Caco-2 (cell line): ENCODE data around the gene VWA5B1. TPM values are rescaled to one million over a fixed set of nuclear protein-coding genes. Genes with fewer than 3 reads are reported as not detected.

Experiments used
- BruUV-seq: library from RNA; stranded (reverse); fragments of 400-500 nt; replicated peaks from 2 replicates; lab custom pipeline; 2021; lab: Mats Ljungman, UMichigan
- CTCF ChIA-PET: fragments of 300-600 bp; sonication (Branson Sonifier 250); formaldehyde crosslinking; loops from one replicate; lab custom pipeline; 2022; ENCODE audit warnings: antibody characterized with exemption; lab: Charles Lee
- POLR2A ChIA-PET: fragments of 300-600 bp; sonication (Branson Sonifier 250); formaldehyde crosslinking; loops from one replicate; lab custom pipeline; 2022; ENCODE audit warnings: antibody characterized with exemption; lab: Charles Lee
- DNase-seq, 2 experiments: peaks; one replicate each; pipeline versions ENCODE4 v3.0.0 to v3.0.0-alpha.2; 2020 to 2022
- H3K27me3 ChIP-seq: replicated peaks from 2 replicates; pipeline ENCODE4 v1.6.0; 2011; ENCODE audit warnings: low read length; ENCODE audit not compliant: control insufficient read depth, insufficient read depth
- H3K36me3 ChIP-seq: 2 replicates; pipeline ENCODE4 v1.5.1; 2011; ENCODE audit warnings: low read length; ENCODE audit not compliant: control insufficient read depth, insufficient read depth
- H3K4me1 ChIP-seq: fragments of 250-450 bp; sonication (Bioruptor Pico); 2 replicates; pipeline ENCODE4 v1.5.1; 2020; ENCODE audit warnings: mild to moderate bottlenecking
- H3K4me3 ChIP-seq: 2 replicates; pipeline ENCODE4 v1.5.1; 2011; ENCODE audit warnings: low read depth, mild to moderate bottlenecking, control low read depth, low read length
- H3K9me3 ChIP-seq: fragments of 250-450 bp; sonication (Bioruptor Pico); 2 replicates; pipeline ENCODE4 v1.5.1; 2020; ENCODE audit warnings: mild to moderate bottlenecking, moderate library complexity
- H3K27ac Mint-ChIP-seq: one replicate; pipeline ENCODE4 v1.8.0; 2022; ENCODE audit warnings: mixed read lengths; ENCODE audit not compliant: unreplicated experiment
- H3K27me3 Mint-ChIP-seq: one replicate; pipeline ENCODE4 v1.8.0; 2022; ENCODE audit warnings: mixed read lengths; ENCODE audit not compliant: insufficient read depth, unreplicated experiment
- H3K36me3 Mint-ChIP-seq: one replicate; pipeline ENCODE4 v1.8.0; 2022; ENCODE audit warnings: mild to moderate bottlenecking, mixed read lengths; ENCODE audit not compliant: insufficient read depth, unreplicated experiment
- H3K4me1 Mint-ChIP-seq: one replicate; pipeline ENCODE4 v1.8.0; 2022; ENCODE audit warnings: low read depth, mixed read lengths; ENCODE audit not compliant: unreplicated experiment
- H3K4me3 Mint-ChIP-seq: one replicate; pipeline ENCODE4 v1.8.0; 2022; ENCODE audit warnings: mild to moderate bottlenecking, moderate library complexity, mixed read lengths; ENCODE audit not compliant: unreplicated experiment
- H3K9me3 Mint-ChIP-seq: one replicate; pipeline ENCODE4 v1.8.0; 2022; ENCODE audit warnings: mixed read lengths; ENCODE audit not compliant: unreplicated experiment
- intact Hi-C: fragments of 100-400 bp; cut with micrococcal nuclease; formaldehyde crosslinking; loops from one replicate; pipeline ENCODE4 v1.10.0; 2022; ENCODE audit not compliant: unreplicated experiment
- total RNA-seq: library from RNA; stranded (reverse); gene quantifications from 2 replicates; pipeline ENCODE4 v1.2.3, GENCODE V29; 2022
- TF ChIP-seq, protein P1 (sequence below), 2 experiments: fragments of 200-600 bp in 1 of 2; IDR thresholded peaks; 1 replicate in 1 of 2; 2 replicates in 1 of 2; pipeline versions ENCODE4 v1.5.1 to v1.8.0; 2011 to 2022; ENCODE audit warnings: antibody characterized with exemption in 1 of 2, control low read depth in 1 of 2, inconsistent platforms in 1 of 2, low read depth in 1 of 2, low read length in 1 of 2, mild to moderate bottlenecking in 1 of 2, moderate library complexity in 1 of 2; ENCODE audit not compliant: insufficient read depth in 1 of 2, severe bottlenecking in 1 of 2, unreplicated experiment in 1 of 2

The VWA5B1 gene
- total RNA-seq, 1 experiment from 2014 or later = not detected

GRCh38 chr1:20265250-20265649 lies 25.4 kb upstream of the VWA5B1 start:
- ChIA-PET POLR2A (no interaction called here), CTCF (no interaction called here)
- peaks cover 11% of the 10 kb centered on the region for H3K27me3 Mint-ChIP-seq
- no peak overlapping the region for H3K4me3 ChIP-seq
- intact Hi-C loops = no loop called here
- no peaks in the 10 kb centered on the region for H3K9me3 ChIP-seq
- TF ChIP-seq, protein P1, sequence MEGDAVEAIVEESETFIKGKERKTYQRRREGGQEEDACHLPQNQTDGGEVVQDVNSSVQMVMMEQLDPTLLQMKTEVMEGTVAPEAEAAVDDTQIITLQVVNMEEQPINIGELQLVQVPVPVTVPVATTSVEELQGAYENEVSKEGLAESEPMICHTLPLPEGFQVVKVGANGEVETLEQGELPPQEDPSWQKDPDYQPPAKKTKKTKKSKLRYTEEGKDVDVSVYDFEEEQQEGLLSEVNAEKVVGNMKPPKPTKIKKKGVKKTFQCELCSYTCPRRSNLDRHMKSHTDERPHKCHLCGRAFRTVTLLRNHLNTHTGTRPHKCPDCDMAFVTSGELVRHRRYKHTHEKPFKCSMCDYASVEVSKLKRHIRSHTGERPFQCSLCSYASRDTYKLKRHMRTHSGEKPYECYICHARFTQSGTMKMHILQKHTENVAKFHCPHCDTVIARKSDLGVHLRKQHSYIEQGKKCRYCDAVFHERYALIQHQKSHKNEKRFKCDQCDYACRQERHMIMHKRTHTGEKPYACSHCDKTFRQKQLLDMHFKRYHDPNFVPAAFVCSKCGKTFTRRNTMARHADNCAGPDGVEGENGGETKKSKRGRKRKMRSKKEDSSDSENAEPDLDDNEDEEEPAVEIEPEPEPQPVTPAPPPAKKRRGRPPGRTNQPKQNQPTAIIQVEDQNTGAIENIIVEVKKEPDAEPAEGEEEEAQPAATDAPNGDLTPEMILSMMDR (IDR thresholded peaks at IDR 0.05; ENCODE audit: insufficient read depth in 1 of 2, low read depth in 1 of 2, low read length in 1 of 2, severe bottlenecking in 1 of 2, unreplicated experiment in 1 of 2) = no peak
- H3K36me3 ChIP-seq = no peaks in the 10 kb centered on the region
- no peaks in the 10 kb centered on the region for H3K36me3 Mint-ChIP-seq
- no peak for DNase-seq
- H3K4me1 Mint-ChIP-seq = no peaks in the 10 kb centered on the region
- H3K4me1 ChIP-seq = no peaks in the 10 kb centered on the region
- peaks cover 3% of the 10 kb centered on the region for H3K9me3 Mint-ChIP-seq
- no peak overlapping the region for H3K4me3 Mint-ChIP-seq
- no peak overlapping the region for H3K27ac Mint-ChIP-seq
- no TSS peak for BruUV-seq
- no peaks in the 10 kb centered on the region for H3K27me3 ChIP-seq

GRCh38 chr1:20266141-20266540 lies 24.5 kb upstream of the VWA5B1 start:
- Mint-ChIP-seq H3K9me3 (peaks cover 12% of the 10 kb centered on the region), H3K4me3 (no peak overlapping the region), H3K36me3 (no peaks in the 10 kb centered on the region), H3K27me3 (peaks cover 11% of the 10 kb centered on the region), H3K4me1 (no peaks in the 10 kb centered on the region), H3K27ac (no peak overlapping the region)
- TF ChIP-seq, protein P1 (IDR thresholded peaks at IDR 0.05; ENCODE audit: insufficient read depth in 1 of 2, low read depth in 1 of 2, low read length in 1 of 2, severe bottlenecking in 1 of 2, unreplicated experiment in 1 of 2) = no peak
- Histone ChIP-seq H3K9me3 (no peaks in the 10 kb centered on the region), H3K36me3 (no peaks in the 10 kb centered on the region), H3K4me1 (no peaks in the 10 kb centered on the region), H3K4me3 (no peak overlapping the region), H3K27me3 (no peaks in the 10 kb centered on the region)
- POLR2A ChIA-PET = no interaction called here
- intact Hi-C loops = no loop called here
- CTCF ChIA-PET = interaction anchor here (0.6 kb wide), 1 partner anchor 95 kb away, joined by 4 read pairs; no protein-coding TSS in a partner anchor
- BruUV-seq = no TSS peak
- no peak for DNase-seq

GRCh38 chr1:20266642-20267041 lies 24.0 kb upstream of the VWA5B1 start:
- no TSS peak for BruUV-seq
- peaks cover 11% of the 10 kb centered on the region for H3K27me3 Mint-ChIP-seq
- no peaks in the 10 kb centered on the region for H3K36me3 Mint-ChIP-seq
- H3K4me3 ChIP-seq = no peak overlapping the region
- intact Hi-C loops = no loop called here
- H3K27ac Mint-ChIP-seq = no peak overlapping the region
- no peaks in the 10 kb centered on the region for H3K27me3 ChIP-seq
- DNase-seq = no peak
- ChIA-PET POLR2A (no interaction called here), CTCF (interaction anchor here (0.6 kb wide), 1 partner anchor 95 kb away, joined by 4 read pairs; no protein-coding TSS in a partner anchor)
- H3K9me3 Mint-ChIP-seq = peaks cover 15% of the 10 kb centered on the region
- H3K4me3 Mint-ChIP-seq = no peak overlapping the region
- H3K4me1 Mint-ChIP-seq = no peaks in the 10 kb centered on the region
- TF ChIP-seq, protein P1 (IDR thresholded peaks at IDR 0.05; ENCODE audit: insufficient read depth in 1 of 2, low read depth in 1 of 2, low read length in 1 of 2, severe bottlenecking in 1 of 2, unreplicated experiment in 1 of 2) = peak in 1 of 2 experiments; percentile 12
- no peaks in the 10 kb centered on the region for H3K36me3 ChIP-seq
- no peaks in the 10 kb centered on the region for H3K9me3 ChIP-seq
- no peaks in the 10 kb centered on the region for H3K4me1 ChIP-seq
